CD4-positive, alpha-beta T cell (primary cell): ENCODE data around the gene CYSRT1. TPM values are rescaled to one million over a fixed set of nuclear protein-coding genes. Genes with fewer than 3 reads are reported as not detected.
"Not testable (repeated sequence)": the region's sequence is repeated elsewhere in the genome, so short reads cannot be mapped to it uniquely, and the experiment has no call there.

ENCODE experiments used
- ATAC-seq: fragments of 200-7000 bp; cut with Tn5 transposase; one replicate; pipeline ENCODE4 v1.10.0; 2022; ENCODE audit warnings: mild to moderate bottlenecking; ENCODE audit not compliant: poor library complexity
- CTCF ChIA-PET: fragments of 350-600 bp; sonication (Branson Sonifier 250); formaldehyde crosslinking; loops from one replicate; lab custom pipeline; 2021; ENCODE audit warnings: antibody characterized with exemption, inconsistent platforms; lab: Charles Lee
- POLR2A ChIA-PET: fragments of 350-600 bp; sonication (Branson Sonifier 250); formaldehyde crosslinking; loops from one replicate; lab custom pipeline; 2021; ENCODE audit warnings: antibody characterized with exemption, inconsistent platforms; lab: Charles Lee
- DNase-seq, 14 experiments: peaks; one replicate each; pipeline ENCODE4 v3.0.0-alpha.2; 2013 to 2020; ENCODE audit warnings: mixed read lengths in 2 of 14
- H3K27ac ChIP-seq, 2 donors: one replicate each; pipeline versions ENCODE4 v1.5.1 to v1.7.0; 2013; ENCODE audit warnings: low read length in 2 of 2, low read depth in 1 of 2, mild to moderate bottlenecking in 1 of 2
- H3K27me3 ChIP-seq, 2 experiments: 1 replicate in 1 of 2; 2 replicates in 1 of 2; pipeline versions ENCODE4 v1.6.1 to v1.7.0; 2013; ENCODE audit warnings: low read length in 2 of 2, control low read depth in 1 of 2, mild to moderate bottlenecking in 1 of 2, moderate library complexity in 1 of 2; ENCODE audit not compliant: insufficient read depth in 2 of 2, control insufficient read depth in 1 of 2
- H3K36me3 ChIP-seq: one replicate; pipeline ENCODE4 v1.6.1; 2013; ENCODE audit warnings: low read length, control low read depth; ENCODE audit not compliant: insufficient read depth
- H3K4me1 ChIP-seq: one replicate; pipeline ENCODE4 v1.6.1; 2013; ENCODE audit warnings: low read length, control low read depth; ENCODE audit not compliant: insufficient read depth
- H3K4me3 ChIP-seq: one replicate; pipeline ENCODE4 v1.5.1; 2013; ENCODE audit warnings: mild to moderate bottlenecking, low read length, moderate library complexity
- H3K9me3 ChIP-seq, 2 experiments: 1 replicate in 1 of 2; 2 replicates in 1 of 2; pipeline versions ENCODE4 v1.6.1 to v1.7.0; 2013; ENCODE audit warnings: low read length in 2 of 2, mild to moderate bottlenecking in 2 of 2, control low read depth in 1 of 2, moderate library complexity in 1 of 2; ENCODE audit not compliant: control insufficient read depth in 1 of 2, insufficient read depth in 1 of 2
- H3K27ac Mint-ChIP-seq: one replicate; pipeline ENCODE4 v1.8.0; 2020; ENCODE audit warnings: mixed read lengths
- H3K27me3 Mint-ChIP-seq: one replicate; pipeline ENCODE4 v1.8.0; 2021; ENCODE audit warnings: mixed read lengths
- H3K36me3 Mint-ChIP-seq: one replicate; pipeline ENCODE4 v1.8.0; 2021; ENCODE audit warnings: low read depth, mixed read lengths
- H3K4me1 Mint-ChIP-seq: one replicate; pipeline ENCODE4 v1.8.0; 2021; ENCODE audit warnings: low read depth, mixed read lengths
- H3K4me3 Mint-ChIP-seq: one replicate; pipeline ENCODE4 v1.8.0; 2020; ENCODE audit warnings: mild to moderate bottlenecking, mixed read lengths
- H3K9me3 Mint-ChIP-seq: one replicate; pipeline ENCODE4 v1.8.0; 2020; ENCODE audit warnings: mixed read lengths
- intact Hi-C, 2 experiments: fragments of 100-400 bp; cut with DNase I in 1 of 2; cut with micrococcal nuclease in 1 of 2; formaldehyde crosslinking; loops; one replicate each; pipeline versions ENCODE4 v1.15.1 to v1.9.0; 2023 to 2025; cut with DNase I, micrococcal nuclease
- total RNA-seq, 174 experiments: library from RNA in 2 of 174; stranded (reverse) in 2 of 174; gene quantifications; one replicate each; pipeline ENCODE4 v1.2.3 and lab custom pipeline; 2021 to 2026
- TF ChIP-seq, protein P1 (sequence below): fragments of 200-600 bp; IDR thresholded peaks from one replicate; pipeline ENCODE4 v1.8.0; 2022; ENCODE audit warnings: antibody characterized with exemption, mild to moderate bottlenecking

Gene CYSRT1
- total RNA-seq, 2 experiments from 2014 or later: 0.33 to 0.42 TPM

DNA sequence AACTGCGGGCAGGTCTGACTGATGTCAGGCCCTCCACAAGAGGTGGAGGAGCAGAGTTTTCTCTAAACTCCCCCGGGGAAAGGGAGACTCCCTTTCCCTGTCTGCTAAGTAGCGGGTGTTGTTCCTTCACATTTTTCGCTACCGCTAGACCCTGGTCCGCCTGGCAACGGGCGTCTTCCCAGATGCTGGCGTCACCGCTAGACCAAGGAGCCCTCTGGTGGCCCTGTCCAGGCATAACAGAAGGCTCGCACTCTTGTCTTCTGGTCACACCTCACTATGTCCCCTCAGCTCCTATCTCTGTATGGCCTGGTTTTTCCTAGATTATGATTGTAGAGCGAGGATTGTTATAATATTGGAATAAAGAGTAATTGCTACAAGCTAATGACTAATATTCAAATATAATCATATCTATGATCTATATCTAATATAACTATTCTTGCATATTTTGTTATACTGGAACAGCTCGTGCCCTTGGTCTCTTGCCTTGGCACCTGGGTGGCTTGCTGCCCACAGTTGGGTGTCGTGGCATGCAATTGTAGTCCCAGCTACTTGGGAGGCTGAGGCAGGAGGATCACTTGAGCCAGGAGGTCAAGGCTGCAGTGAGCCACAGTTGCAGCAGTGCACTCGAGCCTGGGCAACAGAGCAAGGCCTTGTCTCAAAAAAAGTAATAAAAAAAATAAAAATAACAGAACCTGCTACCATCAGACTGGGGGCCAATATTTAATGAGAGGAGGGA is 37.4 kb downstream of the CYSRT1 start:
- H3K27ac ChIP-seq, DNase-seq, ATAC-seq, H3K9me3 Mint-ChIP-seq, H3K27me3 Mint-ChIP-seq, H3K4me3 ChIP-seq, H3K4me3 Mint-ChIP-seq, H3K27ac Mint-ChIP-seq, H3K27me3 ChIP-seq, H3K4me1 Mint-ChIP-seq, H3K4me1 ChIP-seq, H3K9me3 ChIP-seq, POLR2A ChIA-PET: not testable (repeated sequence)
- TF ChIP-seq, protein P1, sequence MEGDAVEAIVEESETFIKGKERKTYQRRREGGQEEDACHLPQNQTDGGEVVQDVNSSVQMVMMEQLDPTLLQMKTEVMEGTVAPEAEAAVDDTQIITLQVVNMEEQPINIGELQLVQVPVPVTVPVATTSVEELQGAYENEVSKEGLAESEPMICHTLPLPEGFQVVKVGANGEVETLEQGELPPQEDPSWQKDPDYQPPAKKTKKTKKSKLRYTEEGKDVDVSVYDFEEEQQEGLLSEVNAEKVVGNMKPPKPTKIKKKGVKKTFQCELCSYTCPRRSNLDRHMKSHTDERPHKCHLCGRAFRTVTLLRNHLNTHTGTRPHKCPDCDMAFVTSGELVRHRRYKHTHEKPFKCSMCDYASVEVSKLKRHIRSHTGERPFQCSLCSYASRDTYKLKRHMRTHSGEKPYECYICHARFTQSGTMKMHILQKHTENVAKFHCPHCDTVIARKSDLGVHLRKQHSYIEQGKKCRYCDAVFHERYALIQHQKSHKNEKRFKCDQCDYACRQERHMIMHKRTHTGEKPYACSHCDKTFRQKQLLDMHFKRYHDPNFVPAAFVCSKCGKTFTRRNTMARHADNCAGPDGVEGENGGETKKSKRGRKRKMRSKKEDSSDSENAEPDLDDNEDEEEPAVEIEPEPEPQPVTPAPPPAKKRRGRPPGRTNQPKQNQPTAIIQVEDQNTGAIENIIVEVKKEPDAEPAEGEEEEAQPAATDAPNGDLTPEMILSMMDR: peak; percentile 45
- H3K36me3 ChIP-seq: peaks cover 45% of the 10 kb centered on the region
- intact Hi-C loops: loop anchor here in 1 of 2 experiments (2.0 kb wide), 1 partner anchor 26 kb away; no protein-coding TSS in a partner anchor
- CTCF ChIA-PET: interaction anchor here (1.3 kb wide), 1 partner anchor 26 kb away, joined by 5 read pairs; no protein-coding TSS in a partner anchor
- H3K36me3 Mint-ChIP-seq: peaks cover 30% of the 10 kb centered on the region

DNA sequence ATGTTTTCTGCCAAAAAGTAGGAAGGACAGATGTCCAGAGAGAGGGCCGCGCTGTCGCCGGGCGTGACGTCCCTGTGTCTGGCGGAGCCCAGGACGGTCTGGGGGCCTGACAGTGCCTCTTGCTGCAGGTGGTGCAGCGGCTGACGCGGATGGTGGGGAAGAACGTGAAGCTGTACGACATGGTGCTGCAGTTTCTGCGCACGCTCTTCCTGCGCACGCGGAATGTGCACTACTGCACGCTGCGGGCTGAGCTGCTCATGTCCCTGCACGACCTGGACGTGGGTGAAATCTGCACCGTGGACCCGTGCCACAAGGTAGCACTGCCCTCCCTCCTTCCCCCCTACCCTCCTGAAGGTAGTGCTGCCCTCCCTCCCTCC is 37.9 kb downstream of the CYSRT1 start:
- Mint-ChIP-seq H3K36me3 (peaks cover 35% of the 10 kb centered on the region), H3K9me3 (no peaks in the 10 kb centered on the region), H3K27me3 (no peaks in the 10 kb centered on the region), H3K27ac (no peak overlapping the region), H3K4me1 (no peaks in the 10 kb centered on the region), H3K4me3 (no peak overlapping the region)
- Histone ChIP-seq H3K9me3 (no peaks in the 10 kb centered on the region), H3K4me1 (no peaks in the 10 kb centered on the region), H3K36me3 (peaks cover 45% of the 10 kb centered on the region), H3K4me3 (no peak overlapping the region), H3K27me3 (no peaks in the 10 kb centered on the region), H3K27ac (no peak overlapping the region)
- DNase-seq (peak in 1 of 14 experiments; percentile 25), ATAC-seq (no peak)
- TF ChIP-seq, protein P1: no peak
- CTCF ChIA-PET: interaction anchor here (1.3 kb wide), 1 partner anchor 26 kb away, joined by 5 read pairs; no protein-coding TSS in a partner anchor
- intact Hi-C loops: loop anchor here in 1 of 2 experiments (2.0 kb wide), 1 partner anchor 26 kb away; no protein-coding TSS in a partner anchor
- POLR2A ChIA-PET: no interaction called here

DNA sequence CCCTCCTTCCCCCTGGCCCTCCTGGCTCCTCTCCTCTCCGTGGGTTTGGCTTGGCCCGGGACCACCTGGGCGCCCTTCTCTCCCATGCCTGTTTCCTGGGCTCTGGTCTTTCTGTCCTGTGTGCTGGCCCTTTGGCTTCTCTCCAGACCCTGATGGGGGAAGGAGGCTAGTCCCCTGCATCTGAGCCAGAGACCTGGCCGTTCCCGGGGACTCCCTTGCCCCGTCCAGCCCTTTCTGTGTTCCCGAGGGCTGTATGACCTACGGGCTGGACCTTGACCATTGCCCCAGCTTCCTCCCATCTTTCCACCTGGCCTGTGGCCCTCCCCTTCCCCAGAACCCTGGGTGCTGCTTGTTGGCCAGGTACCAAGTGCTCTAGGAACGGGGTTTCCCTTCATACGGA is 38.5 kb downstream of the CYSRT1 start:
- Histone ChIP-seq H3K9me3 (no peaks in the 10 kb centered on the region), H3K4me1 (no peaks in the 10 kb centered on the region), H3K36me3 (peaks cover 44% of the 10 kb centered on the region), H3K27ac (no peak overlapping the region), H3K27me3 (no peaks in the 10 kb centered on the region), H3K4me3 (no peak overlapping the region)
- ChIA-PET CTCF (no interaction called here), POLR2A (no interaction called here)
- TF ChIP-seq, protein P1: no peak
- Mint-ChIP-seq H3K4me1 (no peaks in the 10 kb centered on the region), H3K4me3 (no peak overlapping the region), H3K36me3 (peaks cover 40% of the 10 kb centered on the region), H3K9me3 (no peaks in the 10 kb centered on the region), H3K27me3 (no peaks in the 10 kb centered on the region), H3K27ac (no peak overlapping the region)
- ATAC-seq: no peak
- intact Hi-C loops: loop anchor here in 1 of 2 experiments (2.0 kb wide), 1 partner anchor 27 kb away; no protein-coding TSS in a partner anchor
- no peak for DNase-seq
